ENCODE data around the gene MAST4.

The MAST4 gene

GRCh38 chr5:67005737-67006499 lies 409.7 kb downstream of the MAST4 start:
- FAIRE-seq (no peak), DNase-seq (ENCODE audit: insufficient read length, low spot score) (no peak)

GRCh38 chr5:67006500-67006848 lies 410.3 kb downstream of the MAST4 start:
- DNase-seq (ENCODE audit: insufficient read length, low spot score) = no peak
- FAIRE-seq = no peak

- DNase-seq (ENCODE audit: insufficient read length, low spot score) = no peak
Measured at GRCh38 chr5:67009028-67009427, 412.8 kb downstream of the MAST4 start.

GRCh38 chr5:67010684-67011409 lies 414.7 kb downstream of the MAST4 start:
- DNase-seq (ENCODE audit: insufficient read length, low spot score) = no peak
- no peak for FAIRE-seq

More at GRCh38 chr5:67009028-67009427, 412.8 kb downstream of the MAST4 start:
- no peak for FAIRE-seq

- DNase-seq (ENCODE audit: insufficient read length, low spot score) (no peak), FAIRE-seq (no peak)
Measured at GRCh38 chr5:67011422-67011821, 415.2 kb downstream of the MAST4 start.

GRCh38 chr5:67012171-67012570 lies 416.0 kb downstream of the MAST4 start:
- DNase-seq (ENCODE audit: insufficient read length, low spot score) (no peak), FAIRE-seq (no peak)

GRCh38 chr5:67013719-67014118 lies 417.5 kb downstream of the MAST4 start:
- FAIRE-seq = no peak
- DNase-seq (ENCODE audit: insufficient read length, low spot score) = no peak

- no peak for DNase-seq (ENCODE audit: insufficient read length, low spot score)
- no peak for FAIRE-seq
Measured at GRCh38 chr5:67014191-67014590, 418.0 kb downstream of the MAST4 start.

GRCh38 chr5:67014957-67015400 lies 418.8 kb downstream of the MAST4 start:
- FAIRE-seq (peak; percentile 11), DNase-seq (ENCODE audit: insufficient read length, low spot score) (no peak)

GRCh38 chr5:67015541-67016191 lies 419.5 kb downstream of the MAST4 start:
- DNase-seq (ENCODE audit: insufficient read length, low spot score) (no peak), FAIRE-seq (no peak)

GRCh38 chr5:67019065-67019845 lies 423.1 kb downstream of the MAST4 start:
- DNase-seq (ENCODE audit: insufficient read length, low spot score) = no peak

GRCh38 chr5:67020096-67020615 lies 424.0 kb downstream of the MAST4 start:
- no peak for FAIRE-seq
- no peak for DNase-seq (ENCODE audit: insufficient read length, low spot score)

More at GRCh38 chr5:67019065-67019845, 423.1 kb downstream of the MAST4 start:
- no peak for FAIRE-seq

- DNase-seq (ENCODE audit: insufficient read length, low spot score) = no peak
- FAIRE-seq = no peak
Measured at GRCh38 chr5:67021031-67021430, 424.8 kb downstream of the MAST4 start.

- no peak for FAIRE-seq
- DNase-seq (ENCODE audit: insufficient read length, low spot score) = no peak
Measured at GRCh38 chr5:67021521-67021920, 425.3 kb downstream of the MAST4 start.

- DNase-seq (ENCODE audit: insufficient read length, low spot score) (no peak), FAIRE-seq (no peak)
Measured at GRCh38 chr5:67021962-67022361, 425.8 kb downstream of the MAST4 start.

GRCh38 chr5:67025457-67025856 lies 429.3 kb downstream of the MAST4 start:
- no peak for FAIRE-seq

GRCh38 chr5:67026278-67026677 lies 430.1 kb downstream of the MAST4 start:
- DNase-seq (ENCODE audit: insufficient read length, low spot score) (no peak), FAIRE-seq (no peak)

More at GRCh38 chr5:67025457-67025856, 429.3 kb downstream of the MAST4 start:
- no peak for DNase-seq (ENCODE audit: insufficient read length, low spot score)

GRCh38 chr5:67027171-67027570 lies 431.0 kb downstream of the MAST4 start:
- no peak for DNase-seq (ENCODE audit: insufficient read length, low spot score)
- no peak for FAIRE-seq

- DNase-seq (ENCODE audit: insufficient read length, low spot score) (no peak), FAIRE-seq (no peak)
Measured at GRCh38 chr5:67028371-67028770, 432.2 kb downstream of the MAST4 start.

- FAIRE-seq = no peak
- DNase-seq (ENCODE audit: insufficient read length, low spot score) = no peak
Measured at GRCh38 chr5:67028941-67029340, 432.7 kb downstream of the MAST4 start.

- DNase-seq (ENCODE audit: insufficient read length, low spot score) (no peak), FAIRE-seq (no peak)
Measured at GRCh38 chr5:67029481-67029880, 433.3 kb downstream of the MAST4 start.

Measured in GM19239 (cell line).